ENCODE results near the gene KRCC1.

The KRCC1 gene

GRCh38 chr2:88081924-88082608, 26.5 kb upstream of the KRCC1 start:
- Histone ChIP-seq H3K9me2 (replicated peaks; ENCODE audit: low read depth, low read length) (no peaks in the 10 kb centered on the region), H3K36me3 (ENCODE audit: insufficient read depth, low read length) (no peaks in the 10 kb centered on the region), H3F3A (ENCODE audit: low read depth) (no peaks in the 10 kb centered on the region), H3K4me1 (ENCODE audit: insufficient read depth, low read length, poor library complexity, severe bottlenecking) (no peaks in the 10 kb centered on the region), H3K9ac (ENCODE audit: low read depth, low read length, poor library complexity, severe bottlenecking) (no peak overlapping the region), H4K20me1 (ENCODE audit: insufficient read depth, low read length, poor library complexity, severe bottlenecking) (no peaks in the 10 kb centered on the region), H3K79me2 (ENCODE audit: insufficient read depth, low read length) (no peaks in the 10 kb centered on the region), H3K4me2 (ENCODE audit: low read depth, low read length, poor library complexity, severe bottlenecking) (no peak overlapping the region), H3K27me3 (ENCODE audit: insufficient read depth, low read length, poor library complexity, severe bottlenecking) (no peaks in the 10 kb centered on the region), H3K9me3 (ENCODE audit: insufficient read depth, low read depth, low read length) (no peaks in the 10 kb centered on the region), H2AFZ (ENCODE audit: low read length) (no peak overlapping the region), H3K4me3 (ENCODE audit: low read length, poor library complexity, severe bottlenecking) (no peak overlapping the region)
- TF ChIP-seq EZH2phosphoT487 (IDR thresholded peaks at IDR 0.05; ENCODE audit: borderline replicate concordance) (no peak), CTCF (conservative IDR thresholded peaks at IDR 0.05; ENCODE audit: low read length) (no peak)

- no peaks in the 10 kb centered on the region for H3K36me3 ChIP-seq (ENCODE audit: insufficient read depth, low read length)
- no peak overlapping the region for H2AFZ ChIP-seq (ENCODE audit: low read length)
- no peaks in the 10 kb centered on the region for H4K20me1 ChIP-seq (ENCODE audit: insufficient read depth, low read length, poor library complexity, severe bottlenecking)
- H3K4me1 ChIP-seq (ENCODE audit: insufficient read depth, low read length, poor library complexity, severe bottlenecking), result no peaks in the 10 kb centered on the region
- no peaks in the 10 kb centered on the region for H3K27me3 ChIP-seq (ENCODE audit: insufficient read depth, low read length, poor library complexity, severe bottlenecking)
- H3K4me2 ChIP-seq (ENCODE audit: low read depth, low read length, poor library complexity, severe bottlenecking), result no peak overlapping the region
- no peaks in the 10 kb centered on the region for H3K79me2 ChIP-seq (ENCODE audit: insufficient read depth, low read length)
- no peak overlapping the region for H3K9ac ChIP-seq (ENCODE audit: low read depth, low read length, poor library complexity, severe bottlenecking)
- TF ChIP-seq EZH2phosphoT487 (IDR thresholded peaks at IDR 0.05; ENCODE audit: borderline replicate concordance) (no peak), CTCF (conservative IDR thresholded peaks at IDR 0.05; ENCODE audit: low read length) (no peak)
- no peaks in the 10 kb centered on the region for H3F3A ChIP-seq (ENCODE audit: low read depth)
- no peaks in the 10 kb centered on the region for H3K9me2 ChIP-seq (replicated peaks; ENCODE audit: low read depth, low read length)
- H3K4me3 ChIP-seq (ENCODE audit: low read length, poor library complexity, severe bottlenecking), result no peak overlapping the region
- H3K9me3 ChIP-seq (ENCODE audit: insufficient read depth, low read depth, low read length), result no peaks in the 10 kb centered on the region
These were observed 25.0 kb upstream of the KRCC1 start for GRCh38 chr2:88080545-88080944.

- H3K36me3 ChIP-seq (ENCODE audit: insufficient read depth, low read length), result no peaks in the 10 kb centered on the region
- H3K4me3 ChIP-seq (ENCODE audit: low read length, poor library complexity, severe bottlenecking), result no peak overlapping the region
These were observed 23.1 kb upstream of the KRCC1 start for GRCh38 chr2:88078643-88079172.

More at GRCh38 chr2:88078643-88079172, 23.1 kb upstream of the KRCC1 start:
- Histone ChIP-seq H3K4me2 (ENCODE audit: low read depth, low read length, poor library complexity, severe bottlenecking) (no peak overlapping the region), H3K9ac (ENCODE audit: low read depth, low read length, poor library complexity, severe bottlenecking) (no peak overlapping the region), H3K27me3 (ENCODE audit: insufficient read depth, low read length, poor library complexity, severe bottlenecking) (no peaks in the 10 kb centered on the region), H2AFZ (ENCODE audit: low read length) (no peak overlapping the region), H3K9me3 (ENCODE audit: insufficient read depth, low read depth, low read length) (no peaks in the 10 kb centered on the region), H3F3A (ENCODE audit: low read depth) (no peaks in the 10 kb centered on the region), H3K79me2 (ENCODE audit: insufficient read depth, low read length) (no peaks in the 10 kb centered on the region), H3K9me2 (replicated peaks; ENCODE audit: low read depth, low read length) (no peaks in the 10 kb centered on the region), H4K20me1 (ENCODE audit: insufficient read depth, low read length, poor library complexity, severe bottlenecking) (no peaks in the 10 kb centered on the region), H3K4me1 (ENCODE audit: insufficient read depth, low read length, poor library complexity, severe bottlenecking) (no peaks in the 10 kb centered on the region)
- TF ChIP-seq EZH2phosphoT487 (IDR thresholded peaks at IDR 0.05; ENCODE audit: borderline replicate concordance), result no peak
- no peak for TF ChIP-seq CTCF (conservative IDR thresholded peaks at IDR 0.05; ENCODE audit: low read length)
